Right lobe of liver (tissue), 4 donors: ENCODE measurements around the gene TNFRSF19.

ENCODE experiments used
- CTCF ChIP-seq, 4 donors: fragments of 200-600 bp in 3 of 4; fragments of 450-650 bp in 1 of 4; IDR thresholded peaks; one replicate each; pipeline versions ENCODE4 v1.5.1 to v1.8.0; 2016 to 2022; ENCODE audit warnings: antibody characterized with exemption in 4 of 4, mild to moderate bottlenecking in 2 of 4
- POLR2A ChIP-seq: fragments of 450-650 bp; IDR thresholded peaks from one replicate; pipeline ENCODE4 v1.6.1; 2017; ENCODE audit warnings: antibody characterized with exemption, mild to moderate bottlenecking
- donor health status: DM: no; HTN: no; CAD: no.
- donor health status: DM: no; HTN: no; CAD: no.
- donor health status: DM: no; HTN: yes; CAD: no.

- no peak for TF ChIP-seq CTCF (IDR thresholded peaks at IDR 0.05)
- no peak for TF ChIP-seq POLR2A
Measured at GRCh38 chr13:23592596-23592995, 22.4 kb downstream of the TNFRSF19 start.
